ENCODE data around the gene OBSCN.

The OBSCN gene

GRCh38 chr1:228410671-228411070 is 202.8 kb downstream of the OBSCN start:
- no peak for DNase-seq

DNA sequence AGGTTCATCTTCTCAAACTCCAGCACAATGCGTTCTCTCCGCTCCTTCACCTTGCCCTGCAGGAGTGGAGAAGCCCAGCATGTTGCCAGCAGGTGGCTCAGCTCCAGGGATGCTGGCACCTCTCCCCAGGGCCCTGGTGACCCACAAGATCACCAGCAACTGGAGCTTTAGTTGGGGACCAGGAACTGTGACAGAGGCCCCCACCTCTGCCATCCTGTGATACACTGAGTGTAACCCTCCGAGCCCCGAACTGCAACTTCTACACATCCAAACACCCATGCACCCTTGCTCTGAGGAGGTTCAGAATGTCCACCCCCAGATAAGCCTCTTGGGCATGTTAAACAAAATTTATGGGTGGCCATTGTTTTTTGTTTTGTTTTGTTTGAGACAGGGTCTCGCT is 203.3 kb downstream of the OBSCN start:
- DNase-seq, result no peak

- DNase-seq, result no peak
Measured at GRCh38 chr1:228411548-228412430, 203.9 kb downstream of the OBSCN start.

- DNase-seq, result no peak
Measured at GRCh38 chr1:228413241-228414010, 205.6 kb downstream of the OBSCN start.

DNA sequence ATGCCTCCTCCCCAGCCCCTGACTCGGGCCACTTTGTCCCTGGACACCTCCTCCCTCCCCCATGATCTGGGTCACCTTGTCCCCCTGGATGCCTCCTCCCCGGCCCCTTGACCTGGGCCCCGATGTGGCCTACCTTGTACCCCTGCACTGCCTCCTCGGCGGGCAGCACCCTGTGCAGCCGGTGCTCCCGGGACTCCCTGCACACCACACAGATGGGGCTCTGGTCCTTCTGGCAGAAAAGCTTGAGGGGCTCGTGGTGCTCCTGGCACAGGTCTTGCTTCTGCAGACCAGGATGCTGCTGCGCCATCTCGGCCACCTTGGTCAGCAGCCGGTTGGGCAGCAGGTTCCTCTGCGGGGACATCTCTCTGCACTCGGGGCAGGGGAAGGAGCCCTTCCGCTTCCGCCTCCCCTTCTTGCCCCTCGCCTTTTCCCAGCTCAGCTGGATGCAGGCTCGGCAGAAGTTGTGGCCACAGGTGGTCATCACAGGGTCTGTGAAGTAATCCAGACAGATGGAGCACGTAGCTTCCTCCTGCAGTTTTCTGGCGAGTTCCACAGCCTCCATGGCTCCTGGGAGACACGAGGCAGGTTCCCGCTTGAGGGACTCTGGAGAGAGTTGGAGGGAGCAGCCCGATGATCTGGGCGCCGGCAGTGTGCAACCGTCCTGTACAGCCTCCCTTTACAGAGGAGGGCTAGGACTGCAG is 206.8 kb downstream of the OBSCN start:
- no peak for DNase-seq

DNA sequence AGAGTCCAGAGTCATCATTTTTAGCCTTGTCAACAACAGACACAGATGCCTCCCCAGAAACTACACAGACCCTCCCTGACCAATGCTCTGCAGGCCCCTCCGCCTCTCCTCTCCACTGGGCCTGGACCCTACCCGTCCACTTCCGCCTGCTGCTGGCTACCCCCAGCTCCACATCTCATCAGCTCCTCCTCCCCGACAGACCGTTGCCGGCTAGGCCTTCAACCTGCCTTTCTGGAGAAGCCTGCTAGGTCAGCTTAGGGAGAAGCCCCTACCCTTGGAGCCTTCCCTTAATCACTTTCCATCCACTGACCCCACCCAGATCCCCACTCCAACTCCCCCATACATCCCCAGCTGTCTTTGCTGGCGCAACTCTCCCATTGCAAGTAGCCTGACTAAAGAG is 207.4 kb downstream of the OBSCN start:
- DNase-seq, result no peak

DNA sequence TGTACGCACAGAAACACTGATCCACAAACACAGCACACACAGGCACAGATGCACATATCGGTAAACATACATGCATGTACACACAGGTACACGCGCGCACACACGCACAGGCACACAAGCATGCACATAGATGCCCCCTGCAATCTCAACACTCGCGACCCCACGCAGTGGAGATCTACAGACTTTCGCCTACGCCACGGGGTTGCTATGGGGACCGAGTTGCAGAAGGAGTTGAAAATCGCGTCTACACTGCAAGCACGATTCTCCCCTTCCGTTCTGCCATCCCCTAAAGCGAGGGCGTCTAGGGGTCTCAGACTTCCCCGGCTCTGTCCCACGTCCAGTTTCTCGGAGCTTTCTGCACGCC is 208.0 kb downstream of the OBSCN start:
- no peak for DNase-seq

GRCh38 chr1:228416217-228416933 is 208.5 kb downstream of the OBSCN start, which contains the start of gene TRIM17:
Gene TRIM17 (minus strand): TSS chr1:228416861. CDS start chr1:228415072, 1,789 bp downstream.
- DNase-seq, result no peak

DNA sequence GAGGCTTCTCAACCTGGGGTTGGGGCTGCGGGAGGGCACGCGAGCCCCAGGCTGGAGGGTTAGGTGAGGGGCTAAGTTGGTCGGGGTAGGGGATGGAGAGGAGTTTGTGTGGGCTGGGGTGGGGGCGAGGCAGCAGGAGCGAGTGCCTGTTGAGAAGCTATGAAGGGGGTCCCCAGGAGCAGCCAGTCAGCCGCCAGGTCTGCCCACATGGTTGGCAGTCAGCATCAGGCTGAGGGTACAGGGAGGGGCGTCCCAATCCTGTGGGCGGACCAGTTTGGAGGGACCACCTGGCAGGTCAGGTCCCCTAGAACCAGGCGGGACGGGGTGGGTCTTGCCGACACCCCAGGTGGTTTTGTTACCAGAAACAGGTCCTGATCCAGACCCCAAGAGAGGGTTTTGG is 209.2 kb downstream of the OBSCN start:
- DNase-seq, result no peak

DNA sequence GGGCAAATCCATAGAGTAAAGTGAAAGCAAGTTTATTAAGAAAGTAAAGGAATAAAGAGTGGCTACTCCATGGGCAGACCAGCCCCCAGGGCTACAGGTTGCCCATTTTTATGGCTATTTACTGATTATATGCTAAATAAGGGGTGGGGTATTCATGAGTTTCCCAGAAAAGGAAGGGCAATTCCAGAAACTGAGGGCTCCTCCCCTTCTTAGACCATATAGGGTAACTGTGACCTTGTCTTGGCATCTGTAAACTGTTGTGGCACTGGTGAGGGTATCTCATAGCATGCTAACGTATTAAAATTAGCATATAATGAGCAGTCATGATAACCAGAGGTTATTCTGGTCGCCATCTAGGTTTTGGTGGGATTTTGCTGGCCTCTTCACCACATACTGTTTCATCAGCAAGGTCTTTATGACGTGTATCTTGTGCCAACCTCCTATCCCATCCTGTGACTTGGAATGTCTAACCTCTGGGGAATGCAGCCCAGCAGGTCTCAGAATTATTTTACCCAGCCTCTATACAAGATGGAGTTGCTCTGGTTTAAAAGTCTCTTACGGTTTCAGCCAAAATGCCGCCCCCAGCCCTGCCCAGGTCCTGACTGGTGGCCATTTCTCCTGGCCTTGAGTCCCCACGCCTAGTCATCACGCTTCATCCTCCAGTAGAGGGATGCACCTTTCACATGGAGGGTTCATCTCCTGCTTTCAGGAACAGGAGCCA is 209.8 kb downstream of the OBSCN start:
- DNase-seq, result no peak

GRCh38 chr1:228420968-228421826 is 213.4 kb downstream of the OBSCN start:
- no peak for DNase-seq

- DNase-seq, result no peak
Measured at GRCh38 chr1:228423404-228424053, 215.7 kb downstream of the OBSCN start.

DNA sequence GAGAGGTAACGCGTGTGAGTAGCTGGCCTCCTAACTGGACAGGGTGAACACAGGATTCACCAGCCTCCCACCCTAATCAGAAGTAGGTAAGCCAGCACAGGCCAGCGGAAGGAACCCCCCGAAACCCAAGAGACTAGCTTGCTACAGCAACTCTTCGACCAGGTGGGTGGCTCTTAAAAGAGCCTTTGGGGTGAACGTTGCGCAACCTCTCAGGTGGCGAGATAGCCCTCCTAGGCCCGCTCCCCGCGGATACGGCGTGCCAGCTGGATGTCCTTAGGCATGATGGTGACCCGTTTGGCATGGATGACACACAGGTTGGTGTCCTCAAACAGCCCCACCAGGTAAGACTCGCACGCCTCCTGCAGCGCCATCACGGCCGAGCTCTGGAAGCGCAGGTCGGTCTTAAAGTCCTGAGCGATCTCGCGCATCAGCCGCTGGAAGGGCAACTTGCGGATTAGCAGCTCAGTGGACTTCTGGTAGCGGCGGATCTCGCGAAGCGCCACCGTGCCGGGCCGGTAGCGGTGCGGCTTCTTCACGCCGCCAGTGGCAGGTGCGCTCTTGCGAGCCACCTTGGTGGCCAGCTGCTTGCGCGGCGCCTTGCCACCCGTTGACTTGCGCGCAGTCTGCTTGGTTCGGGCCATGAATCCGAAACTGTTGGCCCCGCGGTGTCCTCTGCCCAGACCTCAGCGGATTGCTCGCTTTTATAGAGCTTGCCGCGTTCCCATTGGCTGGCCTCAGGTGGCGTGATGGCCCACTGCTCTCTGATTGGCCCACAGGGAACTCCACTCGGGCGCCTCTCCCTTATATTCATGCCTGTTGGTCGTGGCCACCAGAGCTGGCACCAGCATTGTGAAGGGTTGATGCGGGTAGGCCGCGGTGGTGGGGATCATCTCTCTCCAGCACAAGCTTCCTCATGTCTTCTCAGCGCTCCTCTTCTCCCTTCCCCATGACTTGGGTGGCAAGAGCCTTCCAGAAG is 217.1 kb downstream of the OBSCN start:
- DNase-seq, result no peak

- no peak for DNase-seq
Measured at GRCh38 chr1:228426518-228427175, 218.8 kb downstream of the OBSCN start.

GRCh38 chr1:228428412-228428811 is 220.6 kb downstream of the OBSCN start:
- no peak for DNase-seq
